GM18873 (cell line): ENCODE measurements around the gene CAMTA1.
"Not testable (repeated sequence)": the region's sequence is repeated elsewhere in the genome, so short reads cannot be mapped to it uniquely, and the experiment has no call there.

ENCODE experiments used
- ATAC-seq: cut with Tn5 transposase; IDR thresholded peaks from one replicate; pipeline ENCODE4 v1.9.1; 2021; ENCODE audit warnings: mild to moderate bottlenecking, moderate library complexity, moderate number of reproducible peaks; ENCODE audit not compliant: unreplicated experiment, low FRiP score

The CAMTA1 gene

DNA sequence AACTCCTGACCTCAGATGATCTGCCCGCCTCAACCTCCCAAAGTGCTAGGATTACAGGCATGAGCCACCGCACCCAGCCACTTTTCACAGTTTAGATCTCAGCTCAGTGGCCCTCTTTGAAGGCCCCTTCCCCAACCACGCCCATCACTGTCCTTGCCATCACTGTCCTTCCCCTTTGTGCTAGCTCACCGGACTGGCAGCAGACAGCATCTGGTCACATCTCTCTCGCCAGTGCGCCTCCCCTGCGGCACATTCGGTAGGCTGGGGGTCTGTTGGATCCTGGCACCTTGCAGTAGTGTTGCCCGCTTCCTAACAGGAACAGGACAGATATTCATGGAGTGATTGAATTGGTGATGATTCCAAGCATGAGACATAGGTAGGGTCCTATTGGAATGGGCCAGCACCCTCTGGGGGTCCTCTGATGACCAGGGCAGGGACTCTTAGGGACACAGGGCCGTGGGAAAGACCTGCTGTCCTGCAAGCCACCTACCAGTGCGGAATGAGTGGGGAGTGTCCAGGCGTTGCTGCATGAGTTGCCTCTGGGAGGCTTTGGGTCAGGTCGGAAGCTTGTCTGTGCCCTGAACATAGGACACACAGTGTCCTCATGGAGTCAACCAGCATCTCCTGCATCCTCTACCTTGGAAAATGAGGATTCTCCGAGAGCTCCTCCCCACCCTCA, 807.0 kb downstream of the CAMTA1 start:
- ATAC-seq, result no peak

GRCh38 chr1:7594002-7594713, 808.9 kb downstream of the CAMTA1 start:
- no peak for ATAC-seq

DNA sequence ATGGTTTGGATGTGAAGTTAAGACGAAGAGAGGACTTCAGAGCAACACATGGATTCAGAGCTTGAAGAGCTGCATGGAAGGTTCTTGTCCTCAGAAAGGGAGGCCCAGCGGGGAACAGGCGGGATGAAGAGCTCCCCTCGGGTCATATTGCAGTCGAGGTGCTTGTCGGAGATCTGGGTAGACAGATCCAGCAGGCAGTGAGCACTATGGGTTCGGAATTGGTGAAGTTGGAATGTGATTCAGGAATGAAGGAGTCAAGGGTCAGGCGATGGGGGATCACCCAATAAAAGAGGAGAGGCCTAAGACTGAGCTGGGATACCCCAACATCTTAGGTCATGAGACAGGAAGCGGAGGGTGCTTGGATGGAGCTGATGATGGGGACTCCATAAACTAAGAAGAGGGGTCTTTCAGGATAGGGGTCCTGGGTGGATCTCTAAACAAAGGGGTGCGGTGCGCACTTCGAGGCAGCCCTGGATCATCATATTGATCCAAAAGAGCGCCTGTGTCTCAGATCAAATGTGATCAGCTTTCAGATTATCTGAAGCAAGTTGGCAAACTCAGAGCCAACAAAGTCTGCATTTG, 809.6 kb downstream of the CAMTA1 start:
- ATAC-seq, result no peak

DNA sequence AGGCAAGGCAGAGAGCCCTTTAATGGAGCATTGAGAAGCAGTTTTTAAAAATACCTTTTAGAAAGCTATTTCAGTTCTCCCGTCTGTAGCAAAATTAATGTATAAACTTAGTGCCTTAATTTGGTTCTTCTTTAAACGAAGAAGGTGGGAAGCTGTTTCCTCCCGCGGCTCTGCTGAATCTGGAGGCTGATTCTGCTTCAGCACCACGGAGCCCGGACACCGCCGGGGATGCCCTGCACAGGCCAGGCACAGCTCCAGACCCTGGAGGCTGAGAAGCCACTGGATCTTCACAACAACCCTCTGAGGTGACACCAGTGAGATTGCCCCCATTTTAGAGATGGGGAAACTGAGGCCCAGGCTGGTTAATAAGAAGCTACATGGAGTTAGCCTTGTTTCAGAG, 810.1 kb downstream of the CAMTA1 start:
- ATAC-seq, result no peak

DNA sequence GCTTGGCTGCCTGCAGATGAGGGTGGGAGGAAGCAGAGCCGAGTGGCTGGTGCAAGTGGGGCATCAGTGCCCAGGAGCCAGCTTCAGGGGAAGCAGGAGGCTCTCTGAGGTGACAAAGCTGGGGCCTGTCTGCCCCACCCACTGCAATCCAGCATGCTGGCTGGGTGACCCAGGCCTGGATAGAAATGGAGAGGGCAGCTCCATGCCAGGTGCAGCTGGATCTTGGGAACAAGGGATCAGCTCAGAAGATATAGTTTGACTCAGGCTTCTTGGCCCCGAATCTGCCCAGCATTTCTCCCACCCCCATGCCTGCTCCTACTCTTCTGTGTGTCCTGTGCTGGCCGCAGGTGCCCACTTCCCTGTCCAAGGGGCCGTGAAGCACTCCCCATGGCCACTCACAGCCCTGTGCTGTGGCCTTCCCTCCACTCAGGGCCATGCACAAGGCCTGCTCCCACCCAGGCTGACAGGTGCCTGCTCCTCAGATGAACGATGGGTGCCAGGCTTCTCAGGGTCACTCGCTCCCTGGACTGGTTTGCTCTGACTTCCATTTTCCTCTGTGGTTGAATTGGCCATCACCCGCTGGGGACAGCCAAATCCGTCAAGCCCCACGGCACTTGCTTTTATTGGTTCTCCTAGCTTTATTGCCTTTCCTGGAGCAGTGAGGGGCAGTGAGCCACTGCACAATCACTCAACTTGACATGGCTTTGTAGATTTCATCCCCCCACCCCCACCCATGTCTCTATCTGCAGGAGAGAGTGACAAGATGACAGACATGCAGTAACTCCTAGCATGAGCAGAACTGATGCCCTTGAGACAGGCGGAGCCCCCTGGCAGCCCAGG, 811.1 kb downstream of the CAMTA1 start:
- no peak for ATAC-seq

DNA sequence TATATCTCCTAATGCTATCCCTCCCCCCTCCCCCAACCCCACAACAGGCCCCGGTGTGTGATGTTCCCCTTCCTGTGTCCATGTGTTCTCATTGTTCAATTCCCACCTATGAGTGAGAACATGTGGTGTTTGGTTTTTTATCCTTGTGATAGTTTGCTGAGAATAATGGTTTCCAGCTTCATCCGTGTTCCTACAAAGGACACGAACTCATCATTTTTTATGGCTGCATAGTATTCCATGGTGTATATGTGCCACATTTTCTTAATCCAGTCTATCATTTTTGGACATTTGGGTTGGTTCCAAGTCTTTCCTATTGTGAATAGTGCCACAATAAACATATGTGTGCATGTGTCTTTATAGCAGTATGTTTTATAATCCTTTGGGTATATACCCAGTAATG, 812.8 kb downstream of the CAMTA1 start:
- not testable (repeated sequence) for ATAC-seq

- not testable (repeated sequence) for ATAC-seq
These were observed 819.7 kb downstream of the CAMTA1 start for GRCh38 chr1:7604906-7605305.

GRCh38 chr1:7606096-7606495, 820.8 kb downstream of the CAMTA1 start:
- ATAC-seq, result no peak

GRCh38 chr1:7607097-7607496, 821.8 kb downstream of the CAMTA1 start:
- no peak for ATAC-seq

- no peak for ATAC-seq
These were observed 823.5 kb downstream of the CAMTA1 start for GRCh38 chr1:7608628-7609305.

- ATAC-seq, result no peak
These were observed 824.2 kb downstream of the CAMTA1 start for GRCh38 chr1:7609311-7609994.

- no peak for ATAC-seq
These were observed 825.0 kb downstream of the CAMTA1 start for GRCh38 chr1:7610106-7610731.

GRCh38 chr1:7610936-7611335, 825.7 kb downstream of the CAMTA1 start:
- no peak for ATAC-seq

DNA sequence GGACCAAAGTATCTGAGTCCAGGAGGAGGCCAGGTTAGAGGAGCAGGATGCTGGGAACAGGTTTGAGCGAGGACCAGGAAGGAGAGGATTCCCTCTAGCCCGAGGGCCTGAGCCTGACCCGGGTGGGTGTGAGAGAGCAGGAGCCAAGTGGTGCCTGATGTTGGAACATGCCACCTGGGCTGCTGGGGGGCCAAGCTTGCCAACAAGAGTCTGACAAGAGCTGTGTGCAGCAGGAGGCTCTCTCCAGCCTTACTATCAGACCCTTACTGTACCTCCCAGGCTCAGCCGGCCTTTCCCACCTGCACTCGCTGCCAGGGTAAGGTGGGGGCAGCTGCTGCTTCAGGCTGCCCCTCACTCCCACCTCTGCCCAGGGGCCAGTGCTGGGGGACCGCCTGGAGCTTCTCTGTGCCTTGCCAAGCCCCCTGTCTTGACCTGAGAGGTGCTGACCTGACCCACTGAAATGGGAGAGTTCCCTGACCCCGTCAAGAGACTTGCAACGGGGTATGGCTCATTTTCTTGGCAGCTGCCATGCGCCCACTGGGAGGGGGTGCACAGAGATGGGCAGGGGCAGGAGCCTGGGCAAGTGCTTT, 826.3 kb downstream of the CAMTA1 start:
- ATAC-seq, result no peak

- ATAC-seq, result no peak
These were observed 828.0 kb downstream of the CAMTA1 start for GRCh38 chr1:7613106-7613850.

- ATAC-seq, result no peak
These were observed 828.6 kb downstream of the CAMTA1 start for GRCh38 chr1:7613851-7614205.

DNA sequence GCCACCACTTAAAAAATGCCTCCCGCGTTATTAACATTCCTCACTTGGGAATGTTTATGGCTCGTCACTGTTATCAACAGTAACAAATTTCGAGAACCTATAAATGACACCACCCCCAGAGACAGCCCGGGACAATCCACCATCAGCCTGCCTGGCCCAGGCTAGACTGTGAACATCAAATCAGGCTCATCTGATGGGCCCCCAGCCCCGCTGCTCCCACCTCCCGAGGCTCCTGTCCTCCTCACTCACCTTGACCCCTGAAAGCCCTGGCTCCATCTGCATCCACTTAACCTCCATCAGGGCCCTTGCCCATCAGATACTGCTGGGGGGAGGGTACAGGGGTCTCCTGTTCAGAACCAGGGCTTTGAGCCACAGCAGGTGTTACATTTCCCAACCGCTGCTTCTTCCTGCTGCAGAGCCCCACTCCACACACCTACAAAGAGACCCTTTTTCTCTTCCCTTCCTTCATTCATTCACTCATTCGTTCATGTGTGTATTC, 829.4 kb downstream of the CAMTA1 start:
- ATAC-seq, result no peak

DNA sequence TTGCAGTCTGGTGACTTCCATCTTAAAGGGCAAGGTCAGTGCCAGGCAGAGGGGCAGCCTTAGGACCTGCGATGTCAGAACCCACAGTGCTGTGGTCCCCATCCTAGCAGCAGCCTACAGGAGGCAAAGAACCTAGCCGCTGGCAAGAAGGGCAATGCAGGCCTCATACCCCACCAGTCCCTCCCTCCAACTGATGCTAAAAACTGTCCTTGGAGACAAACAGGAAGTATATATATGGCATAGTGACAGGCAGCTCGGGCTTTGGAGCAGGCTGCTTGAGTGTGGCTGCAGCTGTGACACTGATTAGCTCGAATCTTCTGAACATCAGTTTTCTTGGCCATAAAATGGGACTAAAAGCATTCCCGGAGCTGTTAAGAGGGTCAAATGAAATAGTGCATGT, 829.9 kb downstream of the CAMTA1 start:
- ATAC-seq, result no peak
